SK-N-SH (cell line): ENCODE measurements around the gene IFT122. TPM values are rescaled to one million over a fixed set of nuclear protein-coding genes. Genes with fewer than 3 reads are reported as not detected.
A peak's percentile ranks its signal among the peaks of the same experiment; 100 is the strongest.
"Not testable (repeated sequence)": the region's sequence is repeated elsewhere in the genome, so short reads cannot be mapped to it uniquely, and the experiment has no call there.

Experiments used
- CTCF ChIA-PET: fragments of 300-600, 350-600 bp; formaldehyde crosslinking; extraction: SDS; loops from one replicate; lab custom pipeline; 2021; lab: Yijun Ruan, JAX
- POLR2A ChIA-PET: fragments of 350-600 bp; sonication (Branson Sonifier 250); formaldehyde crosslinking; extraction: SDS; loops from one replicate; lab custom pipeline; 2020; ENCODE audit warnings: antibody characterized with exemption, inconsistent platforms; lab: Yijun Ruan, JAX
- DNase-seq: peaks from one replicate; pipeline ENCODE4 v3.0.0; 2012
- H2AFZ ChIP-seq: fragments of 200-600 bp; sonication (generic); 2 replicates; pipeline ENCODE4 v1.8.1; 2016; ENCODE audit warnings: antibody characterized with exemption, mild to moderate bottlenecking, low read depth
- H3F3A ChIP-seq: fragments of 200-600 bp; sonication (generic); replicated peaks from 2 replicates; pipeline ENCODE3; 2016; ENCODE audit warnings: antibody characterized with exemption, mild to moderate bottlenecking; ENCODE audit not compliant: insufficient read depth
- H3K27ac ChIP-seq, 2 experiments: fragments of 200-500 bp in 1 of 2; fragments of 200-600 bp in 1 of 2; sonication (Bioruptor generic) in 1 of 2; sonication (generic), shearing (Covaris generic) in 1 of 2; 2 replicates each; pipeline versions ENCODE4 v1.5.1 to v1.6.1; 2014 to 2016; ENCODE audit warnings: low read depth in 2 of 2, inconsistent platforms in 1 of 2, low read length in 1 of 2, mild to moderate bottlenecking in 1 of 2, mixed read lengths in 1 of 2
- H3K27me3 ChIP-seq: fragments of 200-600 bp; sonication (generic), shearing (Covaris generic); 2 replicates; pipeline ENCODE4 v1.6.1; 2016; ENCODE audit warnings: mixed run types; ENCODE audit not compliant: insufficient read depth
- H3K36me3 ChIP-seq, 2 experiments: fragments of 200-500 bp in 1 of 2; fragments of 200-600 bp in 1 of 2; sonication (Bioruptor generic) in 1 of 2; sonication (generic) in 1 of 2; replicated peaks in 1 of 2; 2 replicates each; pipeline versions ENCODE3 to v1.5.1; 2014 to 2016; ENCODE audit warnings: low read length in 1 of 2, mild to moderate bottlenecking in 1 of 2; ENCODE audit not compliant: insufficient read depth in 2 of 2, control insufficient read depth in 1 of 2
- H3K4me1 ChIP-seq, 2 experiments: fragments of 200-500 bp in 1 of 2; fragments of 200-600 bp in 1 of 2; sonication (Bioruptor generic) in 1 of 2; sonication (generic), shearing (Covaris generic) in 1 of 2; 2 replicates each; pipeline versions ENCODE4 v1.5.1 to v1.6.1; 2014 to 2016; ENCODE audit warnings: low read depth in 1 of 2, low read length in 1 of 2, mixed run types in 1 of 2; ENCODE audit not compliant: insufficient read depth in 2 of 2, control insufficient read depth in 1 of 2
- H3K4me2 ChIP-seq: fragments of 200-600 bp; sonication (generic), shearing (Covaris generic); 2 replicates; pipeline ENCODE4 v1.6.1; 2017; ENCODE audit warnings: mixed run types
- H3K4me3 ChIP-seq, 2 experiments: fragments of 200-500 bp in 1 of 2; fragments of 200-600 bp in 1 of 2; sonication (Bioruptor generic) in 1 of 2; sonication (generic), shearing (Covaris generic) in 1 of 2; 2 replicates each; pipeline versions ENCODE4 v1.5.1 to v1.8.1; 2014 to 2016; ENCODE audit warnings: low read depth in 2 of 2, inconsistent platforms in 1 of 2, low read length in 1 of 2, mild to moderate bottlenecking in 1 of 2, mixed read lengths in 1 of 2, moderate library complexity in 1 of 2
- H3K79me2 ChIP-seq: fragments of 200-600 bp; sonication (generic); 2 replicates; pipeline ENCODE4 v1.8.1; 2017; ENCODE audit warnings: mild to moderate bottlenecking; ENCODE audit not compliant: insufficient read depth
- H3K9ac ChIP-seq: fragments of 200-600 bp; sonication (generic); 2 replicates; pipeline ENCODE4 v1.6.1; 2017; ENCODE audit warnings: mixed run types
- H3K9me2 ChIP-seq: fragments of 200-600 bp; sonication (generic); 2 replicates; pipeline ENCODE4 v1.6.1; 2017; ENCODE audit warnings: mixed run types
- H3K9me3 ChIP-seq: fragments of 200-600 bp; sonication (generic); 2 replicates; pipeline ENCODE4 v1.6.1; 2017; ENCODE audit warnings: mixed run types, mild to moderate bottlenecking, moderate library complexity
- H4K20me1 ChIP-seq: fragments of 200-600 bp; sonication (generic); 2 replicates; pipeline ENCODE4 v1.6.1; 2017; ENCODE audit warnings: mild to moderate bottlenecking, mixed run types; ENCODE audit not compliant: insufficient read depth
- EP300 ChIP-seq, 2 experiments: IDR thresholded peaks; 2 replicates each; pipeline versions ENCODE4 v1.4.0 to v1.6.1; 2012; ENCODE audit warnings: borderline replicate concordance in 1 of 2, low read depth in 1 of 2, low read length in 1 of 2
- EZH2phosphoT487 ChIP-seq: fragments of 200-600 bp; sonication (generic); IDR thresholded peaks from 2 replicates; pipeline ENCODE4 v1.6.1; 2017; ENCODE audit warnings: low read depth, mixed run types, mild to moderate bottlenecking, antibody characterized with exemption, moderate library complexity, borderline replicate concordance
- FOSL2 ChIP-seq: IDR thresholded peaks from 2 replicates; pipeline ENCODE4 v1.4.0; 2012; ENCODE audit warnings: low read depth, mild to moderate bottlenecking, moderate library complexity, borderline replicate concordance
- FOXJ3 ChIP-seq: sonication (generic); formaldehyde crosslinking; IDR thresholded peaks from 2 replicates; pipeline ENCODE4 v1.5.1; 2020; ENCODE audit warnings: mild to moderate bottlenecking, missing genetic modification reagents
- GABPA ChIP-seq: IDR thresholded peaks from 2 replicates; pipeline ENCODE4 v1.4.0; 2012; ENCODE audit warnings: low read depth, mild to moderate bottlenecking
- JUND ChIP-seq: IDR thresholded peaks from 2 replicates; pipeline ENCODE4 v1.4.0; 2012
- MEF2A ChIP-seq: IDR thresholded peaks from 2 replicates; pipeline ENCODE4 v1.4.0; 2012; ENCODE audit warnings: low read depth, borderline replicate concordance
- MXI1 ChIP-seq: IDR thresholded peaks from 2 replicates; pipeline ENCODE4 v1.6.1; 2012; ENCODE audit warnings: mild to moderate bottlenecking, low read depth, low read length, improper control_type of control experiment
- NRF1 ChIP-seq: IDR thresholded peaks from 2 replicates; pipeline ENCODE4 v1.6.1; 2012; ENCODE audit warnings: low read depth, mild to moderate bottlenecking, low read length
- SIN3A ChIP-seq: IDR thresholded peaks from 2 replicates; pipeline ENCODE4 v1.6.1; 2012; ENCODE audit warnings: low read depth, mild to moderate bottlenecking, low read length, moderate library complexity, borderline replicate concordance
- TEAD4 ChIP-seq: IDR thresholded peaks from 2 replicates; pipeline ENCODE4 v1.4.0; 2012; ENCODE audit warnings: mild to moderate bottlenecking, borderline replicate concordance; ENCODE audit not compliant: insufficient read depth
- WGBS: methylation state at CpG from one replicate; pipeline ENCODE4 v1.1.6; 2017; ENCODE audit warnings: low lambda C conversion rate; 5-methylcytosine and 5-hydroxymethylcytosine counted together
- polyA plus RNA-seq, 3 experiments: library from polyadenylated mRNA; depleted of rRNA; stranded (reverse); fragments of >200 nt; gene quantifications; 2 replicates each; pipeline ENCODE4 v1.2.3, GENCODE V29; 2012
- TF ChIP-seq, protein P1 (sequence below): IDR thresholded peaks from 2 replicates; pipeline ENCODE4 v1.4.0; 2012; ENCODE audit warnings: low read depth, borderline replicate concordance
- TF ChIP-seq, protein P2 (sequence below): IDR thresholded peaks from 2 replicates; pipeline ENCODE4 v1.4.0; 2012; ENCODE audit warnings: low read depth
- TF ChIP-seq, protein P3 (sequence below): IDR thresholded peaks from 2 replicates; pipeline ENCODE4 v1.6.1; 2012; ENCODE audit warnings: mild to moderate bottlenecking, low read depth, low read length, moderate library complexity
- TF ChIP-seq, protein P4 (sequence below): IDR thresholded peaks from 2 replicates; pipeline ENCODE4 v1.4.0; 2012; ENCODE audit warnings: low read depth, borderline replicate concordance
- TF ChIP-seq, protein P5 (sequence below): fragments of 200-600 bp; sonication (generic); IDR thresholded peaks from 2 replicates; pipeline ENCODE4 v1.6.1; 2017; ENCODE audit warnings: antibody characterized with exemption, mild to moderate bottlenecking, moderate library complexity

The IFT122 gene
- polyA plus RNA-seq, 1 of the 3 experiments (the other 2 are of a cell fraction): 20.1 TPM

DNA sequence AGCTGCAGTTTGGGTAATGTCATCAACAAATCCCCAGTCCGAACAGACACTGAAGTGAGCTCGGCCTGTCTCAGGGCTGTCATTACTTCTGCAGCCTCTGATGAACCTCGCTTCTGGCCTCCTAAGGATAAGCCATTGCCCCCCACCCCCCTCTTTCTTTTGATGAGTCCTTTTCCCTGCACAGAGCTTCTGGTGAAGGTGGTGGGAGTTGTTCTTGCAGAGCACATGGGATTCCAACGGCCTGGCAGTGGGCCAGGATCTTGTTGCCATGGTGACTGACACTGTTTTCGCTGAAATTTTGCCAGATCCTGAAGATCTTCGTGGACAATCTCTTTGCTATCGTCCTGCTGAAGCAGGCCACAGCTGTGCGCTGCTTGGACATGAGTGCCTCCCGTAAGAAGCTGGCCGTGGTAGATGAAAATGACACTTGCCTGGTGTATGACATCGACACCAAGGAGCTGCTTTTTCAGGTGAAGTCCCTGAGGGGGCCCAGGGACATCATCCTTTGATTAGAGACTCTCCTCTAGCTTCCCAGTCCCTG, 41.3 kb downstream of the IFT122 start:
- H3K27me3 ChIP-seq, H3K9ac ChIP-seq, H3K79me2 ChIP-seq, H3F3A ChIP-seq, H3K4me3 ChIP-seq, H3K4me2 ChIP-seq, H3K9me3 ChIP-seq, H2AFZ ChIP-seq, POLR2A ChIA-PET, H3K9me2 ChIP-seq, H4K20me1 ChIP-seq: not testable (repeated sequence)
- CTCF ChIA-PET: interaction anchor here (0.6 to 2.3 kb wide), 4 partner anchors 9 to 348 kb away, joined by 3 to 10 read pairs (median 3); no protein-coding TSS in a partner anchor
- DNase-seq: peak; percentile 59
- peaks cover 0 to 11% of the 10 kb centered on the region in 2 experiments; a peak in 2 of 4 replicates for H3K4me1 ChIP-seq
- peaks cover 13 to 39% of the 10 kb centered on the region in 2 experiments for H3K36me3 ChIP-seq
- peak; percentile 60; the same call in 1 of the 2 replicates for TF ChIP-seq MXI1
- peak overlapping the region in 1 of 2 experiments; percentile 50; a peak in 2 of 4 replicates for H3K27ac ChIP-seq
- WGBS: 49% methylated on average over 4 of the region's 11 CpGs

DNA sequence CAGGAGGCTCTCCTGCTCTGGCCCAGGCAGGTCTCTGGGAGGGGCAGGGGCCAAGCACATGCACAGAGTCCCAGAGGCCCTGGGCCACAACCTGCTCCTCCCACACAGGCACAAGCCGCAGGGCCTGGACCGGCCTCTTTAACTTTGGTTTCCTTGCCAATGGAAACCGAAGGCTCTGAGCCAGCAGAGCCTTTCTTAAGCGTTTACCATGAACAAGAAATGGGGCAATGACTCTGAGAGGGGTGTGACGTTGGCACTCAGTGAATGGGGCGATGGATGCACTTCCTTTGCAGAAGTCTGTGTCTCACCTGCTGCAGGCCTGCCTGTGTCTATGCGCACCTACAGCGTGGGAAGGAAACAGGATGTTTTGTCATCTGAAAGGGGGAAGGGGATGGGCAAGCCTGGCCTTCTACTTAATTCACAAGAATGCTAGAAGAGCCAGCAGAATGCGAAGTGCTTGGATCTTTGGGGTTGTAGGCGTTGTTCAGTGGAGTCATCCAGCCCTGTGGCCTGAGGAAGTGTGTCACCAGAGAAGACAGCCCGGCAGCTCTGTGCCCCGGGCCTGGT, 41.8 kb downstream of the IFT122 start:
- Histone ChIP-seq H2AFZ (no peak overlapping the region), H4K20me1 (no peaks in the 10 kb centered on the region), H3K4me1 (peaks cover 0 to 11% of the 10 kb centered on the region in 2 experiments; a peak in 2 of 4 replicates), H3K27ac (peak overlapping the region in 1 of 2 experiments; percentile 50; a peak in 2 of 4 replicates), H3F3A (peaks cover 4% of the 10 kb centered on the region), H3K27me3 (no peaks in the 10 kb centered on the region), H3K79me2 (no peaks in the 10 kb centered on the region), H3K9me3 (no peaks in the 10 kb centered on the region), H3K4me3 (no peak overlapping the region), H3K36me3 (peaks cover 10 to 33% of the 10 kb centered on the region in 2 experiments), H3K9me2 (no peaks in the 10 kb centered on the region), H3K9ac (no peak overlapping the region), H3K4me2 (no peak overlapping the region)
- TF ChIP-seq, protein P1, sequence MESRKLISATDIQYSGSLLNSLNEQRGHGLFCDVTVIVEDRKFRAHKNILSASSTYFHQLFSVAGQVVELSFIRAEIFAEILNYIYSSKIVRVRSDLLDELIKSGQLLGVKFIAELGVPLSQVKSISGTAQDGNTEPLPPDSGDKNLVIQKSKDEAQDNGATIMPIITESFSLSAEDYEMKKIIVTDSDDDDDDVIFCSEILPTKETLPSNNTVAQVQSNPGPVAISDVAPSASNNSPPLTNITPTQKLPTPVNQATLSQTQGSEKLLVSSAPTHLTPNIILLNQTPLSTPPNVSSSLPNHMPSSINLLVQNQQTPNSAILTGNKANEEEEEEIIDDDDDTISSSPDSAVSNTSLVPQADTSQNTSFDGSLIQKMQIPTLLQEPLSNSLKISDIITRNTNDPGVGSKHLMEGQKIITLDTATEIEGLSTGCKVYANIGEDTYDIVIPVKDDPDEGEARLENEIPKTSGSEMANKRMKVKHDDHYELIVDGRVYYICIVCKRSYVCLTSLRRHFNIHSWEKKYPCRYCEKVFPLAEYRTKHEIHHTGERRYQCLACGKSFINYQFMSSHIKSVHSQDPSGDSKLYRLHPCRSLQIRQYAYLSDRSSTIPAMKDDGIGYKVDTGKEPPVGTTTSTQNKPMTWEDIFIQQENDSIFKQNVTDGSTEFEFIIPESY: no peak
- TF ChIP-seq, protein P2, sequence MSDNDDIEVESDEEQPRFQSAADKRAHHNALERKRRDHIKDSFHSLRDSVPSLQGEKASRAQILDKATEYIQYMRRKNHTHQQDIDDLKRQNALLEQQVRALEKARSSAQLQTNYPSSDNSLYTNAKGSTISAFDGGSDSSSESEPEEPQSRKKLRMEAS: no peak
- TF ChIP-seq FOXJ3: no peak
- TF ChIP-seq MEF2A: no peak
- no peak for TF ChIP-seq EZH2phosphoT487
- TF ChIP-seq EP300 (IDR thresholded peaks at IDR 0.05; ENCODE audit: borderline replicate concordance in 1 of 2, low read depth in 1 of 2, low read length in 1 of 2): no peak
- TF ChIP-seq, protein P3, sequence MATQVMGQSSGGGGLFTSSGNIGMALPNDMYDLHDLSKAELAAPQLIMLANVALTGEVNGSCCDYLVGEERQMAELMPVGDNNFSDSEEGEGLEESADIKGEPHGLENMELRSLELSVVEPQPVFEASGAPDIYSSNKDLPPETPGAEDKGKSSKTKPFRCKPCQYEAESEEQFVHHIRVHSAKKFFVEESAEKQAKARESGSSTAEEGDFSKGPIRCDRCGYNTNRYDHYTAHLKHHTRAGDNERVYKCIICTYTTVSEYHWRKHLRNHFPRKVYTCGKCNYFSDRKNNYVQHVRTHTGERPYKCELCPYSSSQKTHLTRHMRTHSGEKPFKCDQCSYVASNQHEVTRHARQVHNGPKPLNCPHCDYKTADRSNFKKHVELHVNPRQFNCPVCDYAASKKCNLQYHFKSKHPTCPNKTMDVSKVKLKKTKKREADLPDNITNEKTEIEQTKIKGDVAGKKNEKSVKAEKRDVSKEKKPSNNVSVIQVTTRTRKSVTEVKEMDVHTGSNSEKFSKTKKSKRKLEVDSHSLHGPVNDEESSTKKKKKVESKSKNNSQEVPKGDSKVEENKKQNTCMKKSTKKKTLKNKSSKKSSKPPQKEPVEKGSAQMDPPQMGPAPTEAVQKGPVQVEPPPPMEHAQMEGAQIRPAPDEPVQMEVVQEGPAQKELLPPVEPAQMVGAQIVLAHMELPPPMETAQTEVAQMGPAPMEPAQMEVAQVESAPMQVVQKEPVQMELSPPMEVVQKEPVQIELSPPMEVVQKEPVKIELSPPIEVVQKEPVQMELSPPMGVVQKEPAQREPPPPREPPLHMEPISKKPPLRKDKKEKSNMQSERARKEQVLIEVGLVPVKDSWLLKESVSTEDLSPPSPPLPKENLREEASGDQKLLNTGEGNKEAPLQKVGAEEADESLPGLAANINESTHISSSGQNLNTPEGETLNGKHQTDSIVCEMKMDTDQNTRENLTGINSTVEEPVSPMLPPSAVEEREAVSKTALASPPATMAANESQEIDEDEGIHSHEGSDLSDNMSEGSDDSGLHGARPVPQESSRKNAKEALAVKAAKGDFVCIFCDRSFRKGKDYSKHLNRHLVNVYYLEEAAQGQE: no peak
- TF ChIP-seq, protein P4, sequence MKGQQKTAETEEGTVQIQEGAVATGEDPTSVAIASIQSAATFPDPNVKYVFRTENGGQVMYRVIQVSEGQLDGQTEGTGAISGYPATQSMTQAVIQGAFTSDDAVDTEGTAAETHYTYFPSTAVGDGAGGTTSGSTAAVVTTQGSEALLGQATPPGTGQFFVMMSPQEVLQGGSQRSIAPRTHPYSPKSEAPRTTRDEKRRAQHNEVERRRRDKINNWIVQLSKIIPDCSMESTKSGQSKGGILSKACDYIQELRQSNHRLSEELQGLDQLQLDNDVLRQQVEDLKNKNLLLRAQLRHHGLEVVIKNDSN: no peak
- TF ChIP-seq, protein P5, sequence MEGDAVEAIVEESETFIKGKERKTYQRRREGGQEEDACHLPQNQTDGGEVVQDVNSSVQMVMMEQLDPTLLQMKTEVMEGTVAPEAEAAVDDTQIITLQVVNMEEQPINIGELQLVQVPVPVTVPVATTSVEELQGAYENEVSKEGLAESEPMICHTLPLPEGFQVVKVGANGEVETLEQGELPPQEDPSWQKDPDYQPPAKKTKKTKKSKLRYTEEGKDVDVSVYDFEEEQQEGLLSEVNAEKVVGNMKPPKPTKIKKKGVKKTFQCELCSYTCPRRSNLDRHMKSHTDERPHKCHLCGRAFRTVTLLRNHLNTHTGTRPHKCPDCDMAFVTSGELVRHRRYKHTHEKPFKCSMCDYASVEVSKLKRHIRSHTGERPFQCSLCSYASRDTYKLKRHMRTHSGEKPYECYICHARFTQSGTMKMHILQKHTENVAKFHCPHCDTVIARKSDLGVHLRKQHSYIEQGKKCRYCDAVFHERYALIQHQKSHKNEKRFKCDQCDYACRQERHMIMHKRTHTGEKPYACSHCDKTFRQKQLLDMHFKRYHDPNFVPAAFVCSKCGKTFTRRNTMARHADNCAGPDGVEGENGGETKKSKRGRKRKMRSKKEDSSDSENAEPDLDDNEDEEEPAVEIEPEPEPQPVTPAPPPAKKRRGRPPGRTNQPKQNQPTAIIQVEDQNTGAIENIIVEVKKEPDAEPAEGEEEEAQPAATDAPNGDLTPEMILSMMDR: no peak
- TF ChIP-seq GABPA: no peak
- TF ChIP-seq SIN3A: no peak
- TF ChIP-seq JUND: no peak
- TF ChIP-seq TEAD4: no peak
- no peak for TF ChIP-seq FOSL2
- no peak for TF ChIP-seq NRF1
- no peak for TF ChIP-seq MXI1
- 88% methylated on average over 12 of the region's 12 CpGs for whole genome bisulfite sequencing
- CTCF ChIA-PET: interaction anchor here (1.3 to 2.3 kb wide), 3 partner anchors 8 to 124 kb away, joined by 4 to 10 read pairs (median 5); no protein-coding TSS in a partner anchor
- POLR2A ChIA-PET: no interaction called here
- DNase-seq: peak; percentile 48
